GM18861 (cell line): ENCODE data around the gene PDK1.
A peak's percentile ranks its signal among the peaks of the same experiment; 100 is the strongest.
"Not testable (repeated sequence)": the region's sequence is repeated elsewhere in the genome, so short reads cannot be mapped to it uniquely, and the experiment has no call there.

Experiments
- ATAC-seq: cut with Tn5 transposase; IDR thresholded peaks from one replicate; pipeline ENCODE4 v1.9.1; 2021; ENCODE audit not compliant: unreplicated experiment

PDK1 gene

DNA sequence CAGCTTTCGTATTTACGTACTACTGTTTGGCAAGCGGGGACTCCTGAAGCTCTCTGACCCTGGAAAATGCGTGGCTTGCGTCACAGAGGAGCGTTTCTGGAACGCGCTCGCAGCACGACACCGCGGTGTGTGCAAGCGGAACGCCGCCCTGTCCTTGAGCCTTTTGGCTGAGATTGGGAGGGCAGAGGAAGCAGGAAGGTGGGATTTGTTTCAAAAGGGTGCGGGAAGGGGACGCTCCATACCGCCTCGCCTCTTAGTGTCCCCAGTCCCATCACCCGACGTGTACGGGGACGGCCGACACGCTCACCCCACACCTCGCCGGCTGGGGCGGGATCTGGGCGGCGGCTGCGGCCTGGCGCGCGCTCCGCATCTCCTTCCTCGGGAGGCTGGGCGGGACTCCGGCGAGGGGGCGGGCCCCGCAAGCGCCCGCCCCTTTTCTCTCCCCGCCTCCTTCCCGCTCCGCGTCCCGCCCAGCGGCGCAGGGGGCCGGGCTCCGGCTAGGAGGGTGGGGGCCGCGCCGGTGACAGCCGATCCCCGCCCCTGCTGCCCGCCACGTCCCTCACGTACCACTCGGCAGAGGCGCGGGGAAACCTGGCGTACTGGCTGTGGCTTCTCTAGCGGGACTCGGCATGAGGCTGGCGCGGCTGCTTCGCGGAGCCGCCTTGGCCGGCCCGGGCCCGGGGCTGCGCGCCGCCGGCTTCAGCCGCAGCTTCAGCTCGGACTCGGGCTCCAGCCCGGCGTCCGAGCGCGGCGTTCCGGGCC is at the start of gene PDK1:
Gene PDK1 (plus strand): TSS at position 569 of the 762 bp plus-strand sequence. CDS start 61 bp downstream, at position 630.
- peak; percentile 77 for ATAC-seq

DNA sequence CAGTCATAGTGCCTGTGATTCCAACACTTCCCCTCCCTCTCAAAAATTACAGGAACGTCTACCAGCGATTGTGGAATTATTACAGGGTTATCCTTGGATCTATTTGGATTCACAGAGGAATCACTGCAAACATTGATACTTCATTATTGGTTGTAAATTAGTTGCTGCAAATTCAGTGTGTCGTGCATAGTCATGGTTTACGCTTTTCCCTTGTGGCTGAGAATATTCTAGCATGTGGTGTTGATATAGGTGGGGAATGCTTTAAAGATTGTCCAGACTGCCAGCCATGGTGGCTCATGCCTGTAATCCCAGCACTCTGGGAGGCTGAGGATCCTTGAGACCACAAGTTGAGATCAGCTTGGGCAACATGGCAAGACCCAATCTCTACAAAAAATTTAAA is 48.7 kb upstream of the PDK1 start:
- ATAC-seq, result no peak

DNA sequence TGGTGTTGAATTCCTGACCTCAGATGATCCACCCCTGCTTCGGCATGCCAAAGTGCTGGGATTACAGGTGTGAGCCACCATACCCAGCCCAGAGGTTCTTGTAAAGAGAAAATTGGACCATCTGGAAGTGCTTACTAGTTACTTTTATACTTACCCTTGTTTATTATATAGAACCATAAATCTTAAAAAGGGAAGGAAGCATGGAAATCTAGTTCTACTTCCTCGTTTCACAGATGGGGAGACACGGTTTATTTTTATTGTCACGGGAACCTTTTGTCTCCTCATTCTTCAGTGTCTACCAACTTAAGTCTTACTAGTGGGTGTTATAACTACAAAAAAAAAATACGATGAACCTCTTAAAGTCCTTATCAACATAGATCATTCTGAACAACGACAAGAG is 45.8 kb upstream of the PDK1 start:
- ATAC-seq, result no peak

DNA sequence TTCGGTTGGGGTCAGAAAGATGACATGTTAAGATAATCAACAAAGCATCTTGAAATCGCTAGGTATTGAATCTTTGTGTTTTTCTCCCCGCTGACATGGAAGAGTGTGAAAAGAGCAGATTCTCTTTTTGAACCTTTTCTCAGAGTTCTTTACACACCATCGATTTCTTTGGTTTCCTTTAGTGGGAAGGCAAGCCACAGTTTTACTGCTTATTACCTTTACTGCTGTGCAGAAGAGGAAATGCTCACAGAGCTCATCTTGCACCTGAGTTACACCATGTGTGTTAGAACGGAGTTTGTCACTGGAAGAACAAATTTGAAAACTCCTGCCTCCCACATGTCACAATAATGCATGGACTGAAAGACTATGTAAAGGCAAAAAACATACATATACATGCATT is 45.3 kb upstream of the PDK1 start:
- ATAC-seq, result no peak

DNA sequence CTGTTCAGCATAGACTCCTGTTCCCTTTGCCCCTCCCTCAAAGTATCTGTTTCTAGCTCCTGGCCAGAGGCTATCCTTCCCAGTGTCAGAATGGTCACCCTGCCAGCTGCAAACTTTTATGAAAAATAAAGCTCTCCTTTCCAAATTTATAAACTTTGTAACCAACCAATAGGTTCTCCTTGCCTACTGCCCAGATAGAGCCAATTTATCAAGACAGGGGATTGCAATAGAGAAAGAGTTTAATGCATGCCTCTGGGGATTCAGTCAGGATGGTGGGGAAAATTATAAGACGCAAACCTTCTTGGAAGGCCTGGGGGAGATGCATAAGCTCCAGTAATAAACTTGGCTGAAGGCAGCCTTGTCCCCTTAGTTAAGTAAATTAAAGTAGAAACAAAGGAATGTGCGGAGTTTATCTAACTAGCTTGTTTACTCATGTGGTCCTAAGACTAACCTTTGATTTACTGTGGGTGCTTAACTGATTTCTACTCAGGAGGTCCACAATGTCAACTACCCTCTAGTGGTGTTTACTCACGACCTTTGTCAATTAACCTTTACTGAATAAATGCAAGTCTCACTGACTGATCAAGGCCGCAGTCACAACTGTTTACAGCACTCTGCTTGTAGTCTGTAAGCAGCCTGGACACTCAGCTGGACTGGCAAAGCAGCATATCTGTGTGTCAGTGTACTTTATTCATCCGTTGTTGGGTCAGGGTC is 42.9 kb upstream of the PDK1 start:
- no peak for ATAC-seq

DNA sequence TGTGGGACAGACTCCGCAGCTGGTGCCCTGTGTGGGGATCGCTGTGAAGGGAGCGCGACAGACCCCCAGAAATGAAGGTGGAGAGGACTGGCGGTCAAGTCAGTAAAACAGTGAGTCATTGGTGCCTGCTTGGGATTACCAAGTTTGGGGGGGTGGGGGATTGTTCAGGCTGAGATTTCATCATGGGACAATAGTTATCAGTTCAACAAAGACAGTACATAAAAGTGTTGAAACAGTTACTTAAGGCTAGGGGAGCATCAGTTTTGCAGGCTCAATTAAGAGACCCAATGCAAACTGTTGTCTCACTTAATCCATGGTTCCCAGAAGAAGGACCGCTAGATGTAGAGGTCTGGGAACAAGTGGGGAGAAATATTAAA is 42.4 kb upstream of the PDK1 start:
- ATAC-seq, result no peak

DNA sequence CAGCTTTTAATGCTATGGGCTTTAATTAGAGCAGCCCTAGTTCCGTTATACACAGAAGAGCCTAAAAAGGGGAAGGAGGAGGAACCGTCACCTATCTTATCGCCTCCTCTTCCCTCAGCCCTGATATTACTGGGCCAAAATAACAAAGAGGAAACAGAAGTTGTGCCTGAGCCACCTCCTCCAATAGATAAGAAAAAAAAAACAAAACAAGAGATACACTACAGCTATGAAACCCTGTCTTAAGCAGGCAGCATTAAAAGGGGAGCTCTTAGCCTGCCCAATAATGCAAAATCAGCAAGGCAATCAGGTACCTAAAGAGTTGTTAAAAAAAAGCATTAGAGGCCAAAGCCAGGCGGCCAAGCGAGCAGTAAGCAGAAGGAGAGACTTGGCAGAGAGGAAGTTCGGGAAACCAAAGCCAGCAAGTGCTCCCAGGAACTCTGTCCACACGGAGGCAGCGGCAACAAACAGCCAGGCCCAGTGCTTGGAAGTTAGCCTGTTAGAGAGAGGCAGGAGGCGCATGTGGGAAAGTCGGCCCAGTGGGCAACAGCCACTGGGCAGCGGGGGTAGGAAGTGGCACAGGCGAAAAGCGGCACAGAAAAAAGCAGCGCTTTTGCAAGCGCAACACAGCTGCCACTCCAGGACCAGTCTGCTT is 41.8 kb upstream of the PDK1 start:
- ATAC-seq, result no peak

DNA sequence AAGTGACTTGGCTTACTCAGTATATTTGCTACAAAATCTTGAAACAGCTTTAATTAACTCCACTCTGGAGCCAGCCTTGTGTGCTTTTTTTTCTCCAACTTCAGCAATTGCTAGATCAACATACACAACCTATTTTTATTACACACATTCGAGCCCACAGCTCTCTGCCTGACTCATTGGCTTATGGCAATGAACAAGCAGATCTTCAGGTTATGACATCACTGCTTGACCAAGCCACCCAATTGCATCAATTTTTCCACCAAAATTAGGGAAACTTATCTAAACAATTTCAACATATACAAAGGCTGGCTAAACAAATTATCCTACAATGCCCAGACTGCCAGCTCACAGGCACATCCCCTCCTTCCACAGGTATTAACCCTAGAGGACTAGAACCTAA is 39.6 kb upstream of the PDK1 start:
- no peak for ATAC-seq

DNA sequence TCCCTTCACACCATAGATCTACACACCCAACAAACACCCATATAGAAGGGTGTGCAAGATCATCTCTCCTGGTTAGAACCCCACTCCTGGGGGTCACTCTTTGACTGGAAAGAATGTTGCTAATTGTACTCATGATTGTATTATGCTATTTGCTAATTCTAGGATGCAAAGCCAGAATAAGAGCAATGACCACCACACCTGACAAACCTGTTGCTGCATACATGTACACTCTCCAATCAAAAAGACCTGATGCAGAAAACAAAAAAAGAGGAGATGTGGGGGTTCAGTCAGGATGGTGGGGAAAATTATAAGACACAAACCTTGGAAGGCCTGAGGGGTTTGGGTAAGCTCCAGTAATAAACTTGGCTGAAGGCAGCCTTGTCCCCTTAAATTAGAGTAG is 36.9 kb upstream of the PDK1 start:
- no peak for ATAC-seq

DNA sequence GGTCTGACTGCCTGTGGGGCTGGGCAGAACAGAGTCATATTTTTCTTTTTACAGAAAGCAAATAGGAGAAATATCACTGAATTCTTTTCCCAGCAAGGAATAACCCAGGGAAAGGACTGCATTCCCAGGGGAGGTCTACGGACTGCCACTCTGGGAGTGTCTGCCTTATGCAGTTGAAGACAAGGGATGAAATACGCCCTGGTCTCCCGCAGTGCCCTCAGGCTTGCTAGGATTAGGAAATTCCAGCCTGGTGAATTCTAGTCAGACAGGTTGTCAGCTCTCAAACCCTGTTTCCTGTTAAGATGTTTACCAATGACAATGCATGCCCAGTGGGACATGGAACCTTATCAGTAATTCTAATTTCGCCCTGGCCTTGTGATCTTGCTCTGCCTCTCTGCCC is 30.3 kb upstream of the PDK1 start:
- ATAC-seq, result no peak

DNA sequence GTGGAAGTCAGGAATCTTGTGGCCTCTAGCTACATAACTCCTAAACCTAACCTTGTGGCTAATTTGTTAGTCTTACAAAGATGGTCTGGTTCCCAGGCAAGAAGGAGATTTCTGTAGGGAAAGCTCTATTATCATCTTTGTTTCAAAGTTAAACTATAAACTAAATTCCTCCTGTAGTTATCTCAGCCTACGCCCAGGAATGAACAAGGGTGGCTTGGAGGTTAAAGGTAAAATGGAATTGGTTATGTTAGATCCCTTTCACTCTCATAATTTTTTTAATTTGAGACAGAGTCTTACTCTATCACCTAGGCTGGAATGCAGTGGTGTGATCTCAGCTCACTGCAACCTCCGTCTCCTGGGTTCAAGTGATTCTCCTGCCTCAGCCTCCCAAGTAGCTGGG is 24.6 kb upstream of the PDK1 start:
- no peak for ATAC-seq

DNA sequence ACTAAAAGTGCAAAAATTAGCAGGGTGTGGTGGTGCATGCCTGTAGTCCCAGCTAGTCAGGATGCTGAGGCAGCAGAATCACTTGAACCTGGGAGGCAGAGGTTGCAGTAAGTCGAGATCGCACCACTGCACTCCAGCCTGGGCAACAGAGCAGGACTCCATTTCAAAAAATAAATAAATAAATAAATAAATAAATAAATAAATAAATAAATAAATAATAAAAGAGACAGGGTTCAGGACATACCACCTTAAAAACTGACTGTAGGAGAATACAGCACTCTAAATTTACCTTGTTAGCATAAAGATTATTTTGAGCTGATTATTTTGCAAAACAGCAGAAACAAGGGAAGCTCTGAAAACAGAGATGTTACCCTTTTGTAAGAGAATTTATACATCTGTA is 23.4 kb upstream of the PDK1 start:
- ATAC-seq, result not testable (repeated sequence)

DNA sequence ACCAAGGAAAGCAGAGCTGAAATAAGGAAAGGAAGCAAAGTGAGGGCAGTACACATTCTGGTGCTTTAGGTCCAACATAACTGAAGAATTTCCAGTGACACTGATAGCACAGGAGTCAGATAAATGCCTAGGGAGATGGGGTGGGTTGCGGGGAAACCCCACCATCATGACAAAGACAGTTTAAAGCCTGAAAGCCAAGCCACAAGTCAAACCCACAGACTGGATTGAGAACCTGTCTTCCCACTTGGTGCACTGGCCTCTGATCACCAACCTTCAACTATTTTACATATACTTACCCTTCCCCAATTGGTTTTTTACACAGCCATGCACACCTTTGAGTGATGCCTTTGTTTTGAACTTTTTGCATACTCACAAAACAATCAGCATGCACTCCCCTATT is 22.2 kb upstream of the PDK1 start:
- ATAC-seq, result no peak

DNA sequence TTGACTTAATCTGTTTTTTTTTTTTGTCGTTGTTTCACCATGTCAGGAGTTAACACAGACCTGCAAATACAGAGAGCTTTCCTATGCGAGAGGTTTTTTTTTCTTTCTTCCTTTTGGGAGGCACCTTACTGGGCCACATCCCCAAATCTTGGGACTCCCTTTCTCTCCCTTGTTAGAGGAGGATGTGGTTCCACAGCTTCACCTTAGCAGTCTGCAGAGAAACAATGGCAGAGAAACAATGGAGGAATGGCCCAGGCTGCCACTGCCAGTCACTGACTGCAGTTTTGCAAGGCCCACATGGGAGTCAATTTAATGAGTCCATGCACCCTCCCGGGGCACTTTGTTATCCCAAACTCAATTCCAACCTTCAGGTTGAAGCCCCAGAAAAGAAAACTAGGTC is 20.8 kb upstream of the PDK1 start:
- ATAC-seq, result no peak

DNA sequence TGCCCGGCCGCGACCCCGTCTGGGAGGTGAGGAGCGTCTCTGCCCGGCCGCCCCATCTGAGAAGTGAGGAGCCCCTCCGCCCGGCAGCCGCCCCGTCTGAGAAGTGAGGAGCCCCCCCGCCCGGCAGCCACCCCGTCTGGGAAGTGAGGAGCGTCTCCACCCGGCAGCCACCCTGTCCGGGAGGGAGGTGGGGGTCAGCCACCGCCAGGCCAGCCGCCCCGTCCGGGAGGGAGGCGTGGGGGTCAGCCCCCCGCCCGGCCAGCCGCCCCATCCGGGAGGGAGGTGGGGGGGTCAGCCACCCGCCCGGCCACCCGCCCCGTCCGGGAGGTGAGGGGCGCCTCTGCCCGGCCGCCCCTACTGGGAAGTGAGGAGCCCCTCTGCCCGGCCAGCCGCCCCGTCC is 18.0 kb upstream of the PDK1 start:
- ATAC-seq, result not testable (repeated sequence)

DNA sequence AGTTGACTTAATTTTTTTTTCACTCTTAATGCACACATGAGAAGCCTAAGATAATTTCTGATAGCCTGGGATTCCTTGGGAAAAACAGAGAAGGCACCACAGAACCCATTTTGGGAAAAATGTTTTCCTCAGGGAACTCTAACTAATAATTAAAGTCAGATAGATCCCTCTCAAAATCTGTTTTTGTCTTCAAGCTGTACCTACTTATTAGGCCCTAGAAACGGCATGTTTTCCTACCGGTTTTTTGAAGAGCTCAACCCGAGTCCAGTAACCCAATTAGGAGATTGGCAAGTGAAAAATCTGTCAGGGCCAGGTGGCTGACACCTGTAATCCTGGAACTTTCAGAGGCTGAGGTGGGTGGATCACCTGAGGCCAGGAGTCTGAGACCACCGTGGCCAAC is 16.1 kb upstream of the PDK1 start:
- ATAC-seq, result no peak

DNA sequence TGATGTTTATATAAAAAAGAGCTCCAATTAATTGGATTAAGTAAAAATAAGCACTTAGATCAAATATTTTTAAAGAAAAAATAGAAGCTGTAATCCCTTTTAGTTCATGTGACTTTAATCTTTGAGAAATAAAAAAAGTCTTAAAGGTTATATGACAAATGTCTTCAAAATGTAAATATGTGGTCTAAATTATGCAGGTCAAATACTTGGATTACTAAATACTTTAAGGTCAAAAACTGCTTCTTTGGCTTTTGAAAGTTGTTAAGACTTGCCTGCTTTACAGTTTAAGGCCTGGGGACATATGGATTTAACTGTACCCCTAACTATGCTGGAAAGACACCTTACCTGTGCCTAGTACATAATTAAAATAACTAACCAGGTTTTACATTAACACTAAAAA is 15.5 kb upstream of the PDK1 start:
- ATAC-seq, result no peak

DNA sequence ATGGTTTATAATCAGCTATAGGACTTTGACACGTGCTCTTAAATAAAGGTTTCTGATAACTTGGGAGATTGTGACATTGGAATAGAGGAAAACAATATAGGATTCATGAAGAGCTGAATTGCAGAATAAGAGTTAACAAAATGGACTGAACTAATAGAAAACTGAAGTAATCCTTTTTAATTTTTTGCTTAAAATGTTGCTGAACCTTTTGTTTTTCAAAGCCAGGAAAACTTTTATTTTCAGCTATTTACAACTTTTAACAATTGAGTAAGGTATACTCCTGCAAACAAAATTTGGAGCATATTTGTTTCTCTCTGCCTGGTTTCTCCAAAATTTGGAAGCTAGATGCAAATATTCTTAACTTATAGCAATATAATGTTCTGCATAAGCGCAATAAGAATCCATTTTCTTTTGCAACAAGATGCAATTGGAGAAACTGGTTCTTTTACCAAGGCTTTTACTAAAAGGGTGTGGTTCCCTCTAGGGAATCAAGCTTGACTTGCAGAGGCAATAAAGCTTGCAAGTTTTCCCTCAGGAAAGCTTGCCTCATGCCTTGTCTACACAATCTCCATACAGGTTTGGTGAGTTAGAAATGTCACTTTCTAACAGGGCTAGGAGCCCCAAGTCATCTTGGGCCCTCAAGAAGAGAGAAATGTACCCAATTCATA is 10.3 kb upstream of the PDK1 start:
- no peak for ATAC-seq

DNA sequence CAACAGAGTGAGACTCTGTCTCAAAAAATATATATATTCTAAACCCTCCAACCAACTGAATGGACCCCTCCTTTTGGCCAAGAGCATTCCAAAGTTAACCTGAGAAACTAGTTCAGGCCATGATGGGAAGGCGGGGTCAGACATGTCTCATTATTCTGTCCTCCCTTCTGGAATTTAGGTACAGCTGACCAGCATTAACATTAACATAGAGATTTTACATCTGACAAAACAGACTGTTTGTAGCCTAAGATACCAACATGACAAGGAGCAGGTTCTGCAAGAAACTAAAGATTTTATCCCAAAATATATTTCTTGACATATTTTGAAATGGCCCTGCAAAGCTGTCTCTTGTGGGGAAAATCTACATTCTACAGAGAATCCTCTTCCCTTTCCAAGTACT is 6.8 kb upstream of the PDK1 start:
- ATAC-seq, result no peak

DNA sequence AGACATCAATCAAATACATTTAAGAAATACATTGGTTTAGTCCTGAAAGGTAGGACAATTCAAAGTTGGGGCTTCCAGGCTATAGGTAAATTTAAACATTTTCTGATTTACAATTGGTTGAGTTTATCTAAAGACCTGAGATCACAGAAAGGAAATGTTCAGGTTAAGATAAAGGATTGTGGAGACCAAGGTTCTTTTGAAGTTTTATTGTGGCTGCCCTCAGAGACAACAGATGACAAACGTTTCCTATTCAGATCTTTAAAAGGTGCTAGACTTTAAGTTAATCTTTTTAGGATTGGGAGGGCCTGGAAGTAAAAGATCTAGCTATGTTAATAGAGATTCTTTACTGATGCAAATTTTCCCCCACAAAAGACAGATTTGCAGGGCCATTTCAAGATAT is 6.1 kb upstream of the PDK1 start:
- not testable (repeated sequence) for ATAC-seq

DNA sequence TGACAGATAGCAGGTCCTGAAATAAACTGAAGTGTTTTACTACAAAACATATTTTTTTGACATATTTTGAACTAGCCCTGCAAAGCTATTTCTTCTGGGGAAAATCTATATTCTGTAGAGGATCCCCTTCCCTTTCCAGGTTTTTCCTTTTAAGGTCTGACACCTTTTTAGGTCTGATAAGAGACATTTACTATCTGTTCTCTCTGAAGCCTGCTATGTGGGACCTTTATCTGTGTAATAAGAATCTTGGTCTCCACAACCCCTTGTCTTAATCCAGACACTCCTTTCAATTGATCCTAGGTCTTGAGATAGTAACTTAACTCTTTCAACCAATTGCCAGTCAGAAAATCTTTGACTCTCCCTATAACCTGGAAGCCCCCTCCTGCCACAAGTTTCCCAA is 5.5 kb upstream of the PDK1 start:
- no peak for ATAC-seq

DNA sequence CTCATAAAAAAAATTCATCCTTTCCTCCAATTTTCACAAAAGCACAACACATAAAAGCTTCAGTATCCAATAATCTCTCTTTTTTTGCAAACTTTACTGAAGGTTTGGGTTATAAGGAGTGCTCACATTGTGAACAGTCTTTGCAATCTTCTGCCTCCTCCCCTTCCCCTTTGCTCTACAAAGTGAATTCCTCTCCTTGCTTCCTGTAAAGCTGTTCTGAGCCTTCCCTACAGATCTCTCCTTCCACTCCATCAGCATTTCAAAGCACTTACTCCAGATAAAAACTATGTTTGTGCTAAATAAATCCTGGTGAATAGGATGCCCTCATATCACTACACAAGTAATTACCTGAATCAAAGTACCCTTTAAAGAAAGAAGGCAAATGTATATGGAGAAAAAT is 4.6 kb upstream of the PDK1 start:
- no peak for ATAC-seq
